Measurements from ENCODE around the gene GMFB. TPM values are rescaled to one million over a fixed set of nuclear protein-coding genes. Genes with fewer than 3 reads are reported as not detected.

GMFB gene
- total RNA-seq, 2 experiments from 2014 or later = 35.8 to 37.2 TPM

DNA sequence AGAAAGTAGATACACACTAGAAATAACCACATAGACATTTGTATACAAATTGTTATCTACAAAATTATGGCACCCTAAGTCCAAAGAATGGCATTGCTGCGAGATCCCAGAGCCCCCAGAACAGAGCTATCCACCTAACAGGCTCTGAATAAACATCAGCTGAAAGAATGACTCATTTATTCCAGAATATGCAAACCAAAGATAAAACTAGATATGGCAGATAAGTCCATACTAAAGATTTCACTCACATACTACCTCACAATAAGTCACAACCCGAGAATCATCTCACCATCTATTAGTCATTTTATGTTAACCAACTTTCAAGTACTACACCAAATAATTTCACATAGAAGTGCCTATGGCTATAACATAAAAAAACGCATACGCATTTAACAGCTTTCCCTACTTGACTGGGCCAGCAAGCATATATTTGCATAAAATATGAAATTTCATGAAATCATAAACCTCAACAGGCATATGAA, 53.2 kb downstream of the GMFB start:
- Mint-ChIP-seq H3K4me3 (peak overlapping the region; percentile 0), H3K36me3 (ENCODE audit: low read depth) (peaks cover 46% of the 10 kb centered on the region), H3K9me3 (no peaks in the 10 kb centered on the region), H3K27ac (no peak overlapping the region), H3K4me1 (peaks cover 54% of the 10 kb centered on the region), H3K27me3 (no peaks in the 10 kb centered on the region)
- DNase-seq = no peak
- CTCF ChIA-PET = interaction anchor here (0.8 to 2.1 kb wide), 4 partner anchors 9 to 51 kb away, joined by 3 to 6 read pairs (median 4); partner anchors contain the start of gene CDKN3
- POLR2A ChIA-PET = no interaction called here

DNA sequence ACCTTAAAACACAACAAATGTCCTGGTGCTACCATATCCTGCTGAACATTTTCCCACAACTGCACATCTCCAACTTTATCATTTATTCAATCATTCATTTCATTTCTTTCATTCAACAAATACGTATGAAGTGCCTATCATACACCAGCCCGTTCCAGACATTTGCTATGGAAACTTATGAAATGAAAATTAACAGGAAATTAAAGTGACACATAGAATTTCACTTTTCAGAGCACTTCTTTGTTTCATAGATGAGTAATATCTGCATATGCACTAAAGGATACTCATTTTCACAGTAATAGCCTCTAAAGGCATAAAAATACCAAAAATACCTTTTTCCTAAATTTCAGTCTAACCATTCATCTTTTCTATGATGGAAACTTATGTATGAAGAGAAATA, 60.3 kb downstream of the GMFB start:
- POLR2A ChIA-PET = no interaction called here
- Mint-ChIP-seq H3K27me3 (no peaks in the 10 kb centered on the region), H3K27ac (peak overlapping the region; percentile 28), H3K9me3 (no peaks in the 10 kb centered on the region), H3K36me3 (ENCODE audit: low read depth) (peaks cover 54% of the 10 kb centered on the region), H3K4me1 (peaks cover 4% of the 10 kb centered on the region), H3K4me3 (no peak overlapping the region)
- no peak for DNase-seq
- CTCF ChIA-PET = interaction anchor here (1.1 kb wide), 1 partner anchor 14 kb away, joined by 4 read pairs; no protein-coding TSS in a partner anchor

DNA sequence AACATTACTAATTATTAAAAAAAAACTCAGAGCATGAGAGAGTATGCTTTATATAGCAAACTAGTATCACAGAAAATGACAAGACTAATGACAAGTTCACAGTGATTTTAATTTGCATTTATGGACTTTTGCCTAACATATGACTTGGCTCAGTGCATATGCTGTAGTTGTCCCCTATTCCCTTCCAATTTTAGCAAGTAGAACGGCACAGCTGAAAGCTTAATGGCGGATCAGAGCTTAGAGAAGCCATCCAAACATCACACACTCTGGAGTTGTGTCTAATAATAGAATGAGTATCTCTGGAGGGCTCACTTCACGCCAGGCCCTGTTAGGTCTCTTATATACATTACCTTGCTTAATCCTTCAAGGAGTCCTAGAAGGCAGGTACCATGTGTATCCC, 60.9 kb downstream of the GMFB start:
- ChIA-PET POLR2A (no interaction called here), CTCF (no interaction called here)
- no peak for DNase-seq
- no peaks in the 10 kb centered on the region for H3K9me3 Mint-ChIP-seq
- no peak overlapping the region for H3K4me3 Mint-ChIP-seq
- no peak overlapping the region for H3K27ac Mint-ChIP-seq
- H3K4me1 Mint-ChIP-seq = no peaks in the 10 kb centered on the region
- H3K27me3 Mint-ChIP-seq = no peaks in the 10 kb centered on the region
- H3K36me3 Mint-ChIP-seq (ENCODE audit: low read depth) = peaks cover 49% of the 10 kb centered on the region

DNA sequence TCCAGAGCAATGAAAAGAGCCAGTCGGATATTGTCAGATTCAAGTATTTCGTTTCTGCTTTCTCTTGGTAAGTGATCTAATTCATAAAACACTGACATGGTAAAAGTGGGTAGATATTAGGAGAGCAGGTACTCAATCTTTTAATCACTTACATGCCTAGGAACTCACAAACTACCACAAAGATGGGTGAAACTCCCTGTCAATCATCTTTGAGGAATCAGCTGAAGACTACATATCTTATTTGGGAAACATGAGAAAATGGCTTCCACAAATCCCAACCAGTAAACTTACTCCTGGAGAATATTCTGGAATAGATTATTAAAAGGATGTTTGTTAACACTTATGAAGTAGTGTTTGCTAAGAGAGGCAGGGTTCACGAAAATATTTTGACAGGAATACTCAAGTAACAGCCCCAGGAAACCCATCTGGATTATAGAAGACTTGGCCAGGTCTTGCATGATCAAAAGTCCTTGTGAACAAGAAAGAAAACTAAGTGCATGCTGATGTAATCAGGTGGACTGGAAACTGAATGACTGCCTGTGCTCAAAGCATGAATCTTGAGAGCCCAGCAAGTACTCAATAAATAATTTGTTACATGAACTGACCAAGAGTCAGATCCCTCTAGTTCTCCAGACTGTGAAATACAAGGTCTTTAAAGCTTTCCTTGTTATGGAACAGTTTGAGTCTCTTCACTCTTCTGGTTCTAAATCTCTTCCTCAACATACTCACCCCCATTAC, 63.1 kb downstream of the GMFB start:
- DNase-seq = no peak
- ChIA-PET CTCF (no interaction called here), POLR2A (no interaction called here)
- Mint-ChIP-seq H3K9me3 (no peaks in the 10 kb centered on the region), H3K36me3 (ENCODE audit: low read depth) (peaks cover 38% of the 10 kb centered on the region), H3K4me3 (no peak overlapping the region), H3K27ac (no peak overlapping the region), H3K27me3 (no peaks in the 10 kb centered on the region), H3K4me1 (no peaks in the 10 kb centered on the region)

DNA sequence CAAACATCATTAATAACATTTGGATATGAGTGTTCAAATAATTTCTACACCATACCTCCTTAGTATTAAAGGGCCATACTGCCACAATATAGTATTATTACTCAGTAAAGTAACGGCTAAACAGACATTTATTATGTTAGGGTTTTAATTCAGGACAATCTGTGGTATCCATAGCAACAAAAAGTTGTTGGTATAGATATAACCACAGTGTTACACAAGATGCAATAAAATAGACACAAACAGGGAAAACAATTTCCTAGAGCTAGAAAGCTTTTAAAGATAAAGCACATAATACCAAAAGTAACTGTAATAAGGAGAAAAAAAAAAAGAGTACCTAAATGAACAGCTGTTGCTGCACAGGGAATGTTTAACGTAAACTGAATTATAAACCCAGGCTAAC, 63.7 kb downstream of the GMFB start:
- ChIA-PET CTCF (interaction anchor here (1.6 kb wide), 2 partner anchors 85 to 348 kb away, joined by 3 to 6 read pairs; partner anchors contain the start of gene CGRRF1), POLR2A (no interaction called here)
- H3K27ac Mint-ChIP-seq = no peak overlapping the region
- peaks cover 38% of the 10 kb centered on the region for H3K36me3 Mint-ChIP-seq (ENCODE audit: low read depth)
- H3K4me3 Mint-ChIP-seq = no peak overlapping the region
- H3K4me1 Mint-ChIP-seq = no peaks in the 10 kb centered on the region
- no peaks in the 10 kb centered on the region for H3K9me3 Mint-ChIP-seq
- DNase-seq = no peak
- no peaks in the 10 kb centered on the region for H3K27me3 Mint-ChIP-seq

Other genes starting within 250 kb of the GMFB start
- gene CDKN3, start 92.0 kb downstream of the GMFB start, total RNA-seq = 100 to 1,000 TPM in 1 of 2 experiments, 10 to 100 TPM in 1; 87.8 to 116 TPM
- 10 to 100 TPM; 71.5 to 94.5 TPM for gene CNIH1, start 47.6 kb downstream of the GMFB start, total RNA-seq
- gene CGRRF1, start 20.9 kb upstream of the GMFB start, total RNA-seq = 1 to 10 TPM; 9.6 to 9.7 TPM
- gene SAMD4A, start 78.1 kb upstream of the GMFB start, total RNA-seq = under 1 TPM; 0.54 to 0.62 TPM

Data from activated CD4-positive, alpha-beta T cell treated with anti-CD3 and anti-CD28 coated beads, Interleukin-2, amount 10 ng/mL, durations not matched to agents 7 days and 5 days (primary cell).